Spinal cord (tissue), 10 donors: ENCODE measurements around the gene ZNRF4. TPM values are rescaled to one million over a fixed set of nuclear protein-coding genes. Genes with fewer than 3 reads are reported as not detected.

ENCODE experiments used
- DNase-seq, 6 donors: peaks; one replicate each; pipeline versions ENCODE4 v3.0.0 to v3.0.0-alpha.2; 2013 to 2015; ENCODE audit warnings: low spot score in 6 of 6, low read depth in 4 of 6
- H3K27ac ChIP-seq: one replicate; pipeline ENCODE4 v1.5.1; 2013; ENCODE audit warnings: low read depth, low read length, control low read depth
- H3K27me3 ChIP-seq: one replicate; pipeline ENCODE4 v1.6.1; 2013; ENCODE audit warnings: low read length; ENCODE audit not compliant: control insufficient read depth, insufficient read depth
- H3K36me3 ChIP-seq: one replicate; pipeline ENCODE4 v1.6.1; 2013; ENCODE audit warnings: low read length; ENCODE audit not compliant: control insufficient read depth, insufficient read depth
- H3K4me1 ChIP-seq: one replicate; pipeline ENCODE4 v1.6.1; 2013; ENCODE audit warnings: low read length; ENCODE audit not compliant: control insufficient read depth, insufficient read depth
- H3K4me3 ChIP-seq: one replicate; pipeline ENCODE4 v1.5.1; 2013; ENCODE audit warnings: low read depth, low read length, control low read depth
- H3K9me3 ChIP-seq: one replicate; pipeline ENCODE4 v1.6.1; 2013; ENCODE audit warnings: low read length; ENCODE audit not compliant: control insufficient read depth, insufficient read depth
- WGBS: methylation state at CpG from one replicate; pipeline ENCODE4 v1.1.5; 2013; ENCODE audit warnings: missing lambda C conversion rate; ENCODE audit not compliant: insufficient coverage; 5-methylcytosine and 5-hydroxymethylcytosine counted together
- polyA plus RNA-seq, 2 donors: library from polyadenylated mRNA; unstranded; fragments of 120-200 nt; gene quantifications; one replicate each; pipeline ENCODE4 v1.2.1, GENCODE V29; 2013; ENCODE audit not compliant: insufficient read length in 2 of 2
- total RNA-seq, 2 donors: library from RNA; depleted of rRNA in 1 of 2; stranded (reverse); fragments of 120-200 nt in 1 of 2; fragments of >200 nt in 1 of 2; gene quantifications; one replicate each; pipeline versions ENCODE4 v1.2.3 to v1.2.4, GENCODE V29; 2013 to 2014
- donor health status: healthy.

The ZNRF4 gene
- total and polyA plus RNA-seq, 4 donors = 0.11 to 0.71 (median 0.51) TPM; not detected in 1

- 15% methylated on average over 21 of the region's 31 CpGs for WGBS
- DNase-seq = peak in 2 of 6 donors; percentile 71 to 81
- Histone ChIP-seq H3K27me3 (no peaks in the 10 kb centered on the region), H3K9me3 (no peaks in the 10 kb centered on the region), H3K27ac (peak overlapping the region; percentile 6), H3K4me1 (peaks cover 24% of the 10 kb centered on the region), H3K36me3 (no peaks in the 10 kb centered on the region), H3K4me3 (no peak overlapping the region)
Observed at GRCh38 chr19:5492635-5493409, 37.6 kb downstream of the ZNRF4 start.

- 10% methylated on average over 2 of the region's 11 CpGs for WGBS
- H3K9me3 ChIP-seq = no peaks in the 10 kb centered on the region
- H3K36me3 ChIP-seq = no peaks in the 10 kb centered on the region
- H3K27ac ChIP-seq = no peak overlapping the region
- DNase-seq = peak in 1 of 6 donors; percentile 63
- H3K27me3 ChIP-seq = no peaks in the 10 kb centered on the region
- no peak overlapping the region for H3K4me3 ChIP-seq
- H3K4me1 ChIP-seq = peaks cover 32% of the 10 kb centered on the region
Observed at GRCh38 chr19:5494773-5495172, 39.6 kb downstream of the ZNRF4 start.

- Histone ChIP-seq H3K27me3 (no peaks in the 10 kb centered on the region), H3K9me3 (no peaks in the 10 kb centered on the region), H3K4me3 (no peak overlapping the region), H3K36me3 (no peaks in the 10 kb centered on the region), H3K27ac (no peak overlapping the region), H3K4me1 (peaks cover 32% of the 10 kb centered on the region)
- no peak for DNase-seq
- WGBS = 85% methylated on average over 3 of the region's 5 CpGs
Observed at GRCh38 chr19:5495792-5496191, 40.6 kb downstream of the ZNRF4 start.

DNA sequence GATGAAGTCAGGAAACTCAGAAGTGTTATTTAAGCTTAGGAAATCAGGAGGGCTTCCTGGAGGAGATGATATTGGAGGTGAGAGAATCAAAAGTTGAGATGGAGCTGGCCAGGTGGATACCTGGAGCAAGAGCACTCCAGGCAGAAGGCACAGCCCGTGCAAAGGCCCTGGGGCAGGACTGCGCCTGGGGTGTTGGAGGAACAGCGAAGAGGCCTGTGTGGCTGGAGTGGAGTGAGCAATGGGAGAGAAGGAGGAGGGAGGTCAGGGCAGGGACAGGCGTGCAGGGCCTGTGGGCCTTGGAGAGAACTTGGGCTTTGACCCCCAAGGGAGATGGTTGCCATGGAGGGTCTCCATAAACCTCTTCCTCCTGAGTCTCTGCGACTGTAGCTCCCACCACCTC is 42.1 kb downstream of the ZNRF4 start:
- Histone ChIP-seq H3K4me1 (peaks cover 25% of the 10 kb centered on the region), H3K9me3 (no peaks in the 10 kb centered on the region), H3K27ac (no peak overlapping the region), H3K4me3 (no peak overlapping the region), H3K27me3 (no peaks in the 10 kb centered on the region), H3K36me3 (no peaks in the 10 kb centered on the region)
- no peak for DNase-seq
- 83% methylated on average over 5 of the region's 5 CpGs for WGBS

DNA sequence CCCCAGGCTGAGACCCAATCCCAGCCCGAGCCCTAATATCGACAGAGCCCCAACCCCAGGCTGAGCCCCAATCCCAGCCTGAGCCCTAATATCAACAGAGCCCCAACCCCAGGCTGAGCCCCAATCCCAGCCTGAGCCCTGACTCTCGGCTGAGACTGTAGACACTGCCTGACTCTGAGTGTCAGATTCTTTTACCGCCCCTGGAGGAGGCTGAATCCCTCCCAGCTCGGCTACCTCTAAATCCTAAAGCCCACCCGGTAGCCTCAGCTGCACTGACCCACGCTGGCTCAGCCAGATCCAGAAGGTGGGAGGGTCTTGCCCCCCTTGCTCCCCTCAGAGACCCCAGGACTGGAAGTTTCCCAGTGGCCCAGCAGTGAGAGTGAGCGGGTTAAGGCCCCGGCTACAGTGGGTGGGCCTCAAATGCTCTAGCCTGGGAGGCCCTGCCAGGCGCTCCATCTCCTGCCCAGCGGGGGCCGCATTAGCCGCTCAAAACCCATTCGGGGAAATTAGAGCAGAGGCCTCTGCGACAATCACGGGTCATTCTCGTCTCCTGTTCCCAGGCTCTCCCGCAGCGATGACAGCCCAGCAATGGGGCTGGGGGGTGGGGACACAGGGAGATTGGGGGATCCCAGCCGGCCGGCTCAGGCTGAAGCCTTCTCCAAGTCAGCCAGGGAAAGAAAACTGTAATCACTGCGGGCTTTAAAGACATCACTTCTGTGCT is 43.8 kb downstream of the ZNRF4 start:
- Histone ChIP-seq H3K27ac (peak overlapping the region; percentile 64), H3K27me3 (no peaks in the 10 kb centered on the region)
- 17% methylated on average over 22 of the region's 22 CpGs for WGBS

GRCh38 chr19:5501907-5502306 is 46.7 kb downstream of the ZNRF4 start:
- Histone ChIP-seq H3K27me3 (no peaks in the 10 kb centered on the region), H3K36me3 (no peaks in the 10 kb centered on the region), H3K27ac (no peak overlapping the region), H3K4me3 (no peak overlapping the region), H3K9me3 (peaks cover 4% of the 10 kb centered on the region), H3K4me1 (peaks cover 8% of the 10 kb centered on the region)
- 96% methylated on average over 2 of the region's 2 CpGs for WGBS
- no peak for DNase-seq

More for the DNA sequence above, 43.8 kb downstream of the ZNRF4 start:
- Histone ChIP-seq H3K4me1 (peaks cover 13% of the 10 kb centered on the region), H3K36me3 (no peaks in the 10 kb centered on the region), H3K9me3 (peaks cover 4% of the 10 kb centered on the region), H3K4me3 (no peak overlapping the region)
- peak in 3 of 6 donors; percentile 54 to 84 (median 82) for DNase-seq

GRCh38 chr19:5503598-5503997 is 48.4 kb downstream of the ZNRF4 start:
- no CpG with 5 or more reads among the region's 1 CpG for WGBS
- no peak for DNase-seq

GRCh38 chr19:5504114-5504513 is 48.9 kb downstream of the ZNRF4 start:
- no peak overlapping the region for H3K27ac ChIP-seq
- no peak for DNase-seq
- peaks cover 7% of the 10 kb centered on the region for H3K4me1 ChIP-seq
- H3K27me3 ChIP-seq = no peaks in the 10 kb centered on the region
- peaks cover 4% of the 10 kb centered on the region for H3K9me3 ChIP-seq
- no peak overlapping the region for H3K4me3 ChIP-seq
- H3K36me3 ChIP-seq = no peaks in the 10 kb centered on the region
- 77% methylated on average over 2 of the region's 2 CpGs for WGBS

More at GRCh38 chr19:5503598-5503997, 48.4 kb downstream of the ZNRF4 start:
- H3K27ac ChIP-seq = no peak overlapping the region
- H3K9me3 ChIP-seq = peaks cover 4% of the 10 kb centered on the region
- no peak overlapping the region for H3K4me3 ChIP-seq
- peaks cover 11% of the 10 kb centered on the region for H3K4me1 ChIP-seq
- H3K36me3 ChIP-seq = no peaks in the 10 kb centered on the region
- H3K27me3 ChIP-seq = no peaks in the 10 kb centered on the region
